Esophagus muscularis mucosa (tissue), 3 donors: Measurements from ENCODE around the gene SHLD2.

Source experiments
- CTCF ChIP-seq, 3 experiments: fragments of 200-600 bp in 2 of 3; fragments of 450-650 bp in 1 of 3; sonication (generic) in 2 of 3; IDR thresholded peaks; one replicate each; pipeline ENCODE4 v1.5.1; 2017 to 2019; ENCODE audit warnings: antibody characterized with exemption in 3 of 3, mild to moderate bottlenecking in 2 of 3, moderate library complexity in 1 of 3
- POLR2A ChIP-seq: fragments of 450-650 bp; IDR thresholded peaks from one replicate; pipeline ENCODE4 v1.6.1; 2017; ENCODE audit warnings: antibody characterized with exemption, moderate library complexity, mild to moderate bottlenecking, low read depth

- TF ChIP-seq CTCF (IDR thresholded peaks at IDR 0.05) (no peak), POLR2A (no peak)
Observed at GRCh38 chr10:87101996-87102395, 7.0 kb downstream of the SHLD2 start.
